NCI-H2107 treated with DMSO at 0.1 percent for 48 hours (cell line): ENCODE measurements around the gene KLRB1.
"Not testable (repeated sequence)": the region's sequence is repeated elsewhere in the genome, so short reads cannot be mapped to it uniquely, and the experiment has no call there.

Experiments
- DNase-seq: peaks from one replicate; lab custom pipeline; 2025; ENCODE audit not compliant: unreplicated experiment; lab: John Stamatoyannopoulos, UW

Gene KLRB1

GRCh38 chr12:9545489-9545888 is 62.2 kb downstream of the KLRB1 start:
- not testable (repeated sequence) for DNase-seq
